H9 (cell line): ENCODE measurements around the gene KIF1A. TPM values are rescaled to one million over a fixed set of nuclear protein-coding genes. Genes with fewer than 3 reads are reported as not detected.

ENCODE experiments used
- DNase-seq: peaks from one replicate; pipeline ENCODE4 v3.0.0-alpha.2; 2017
- H2AFZ ChIP-seq: one replicate; pipeline ENCODE4 v1.6.1; 2013; ENCODE audit warnings: mild to moderate bottlenecking, low read length, control low read depth, moderate library complexity
- H2AK5ac ChIP-seq: 2 replicates; pipeline ENCODE4 v1.6.1; 2013; ENCODE audit warnings: low read length, control low read depth, mixed read lengths; ENCODE audit not compliant: insufficient read length
- H2BK120ac ChIP-seq: one replicate; pipeline ENCODE4 v1.6.1; 2013; ENCODE audit warnings: low read depth, mild to moderate bottlenecking, low read length, control low read depth, inconsistent platforms; ENCODE audit not compliant: poor library complexity, severe bottlenecking
- H2BK12ac ChIP-seq: 2 replicates; pipeline ENCODE4 v1.6.1; 2013; ENCODE audit warnings: low read length, control low read depth, mixed read lengths, low read depth; ENCODE audit not compliant: insufficient read length
- H2BK15ac ChIP-seq: 2 replicates; pipeline ENCODE4 v1.6.1; 2013; ENCODE audit warnings: low read depth, low read length, control low read depth
- H2BK20ac ChIP-seq: one replicate; pipeline ENCODE4 v1.6.1; 2013; ENCODE audit warnings: low read depth, mild to moderate bottlenecking, low read length, control low read depth, inconsistent platforms; ENCODE audit not compliant: poor library complexity, severe bottlenecking
- H2BK5ac ChIP-seq: 2 replicates; pipeline ENCODE4 v1.6.1; 2013; ENCODE audit warnings: low read length, control low read depth, mixed read lengths; ENCODE audit not compliant: insufficient read length
- H3K14ac ChIP-seq: 2 replicates; pipeline ENCODE4 v1.6.1; 2013; ENCODE audit warnings: low read length, control low read depth; ENCODE audit not compliant: insufficient read depth
- H3K18ac ChIP-seq: 2 replicates; pipeline ENCODE4 v1.6.1; 2013; ENCODE audit warnings: low read depth, mild to moderate bottlenecking, mixed read lengths, low read length, control low read depth; ENCODE audit not compliant: insufficient read length
- H3K23ac ChIP-seq: 2 replicates; pipeline ENCODE4 v1.6.1; 2013; ENCODE audit warnings: low read length, control low read depth, mixed read lengths, low read depth; ENCODE audit not compliant: insufficient read length
- H3K23me2 ChIP-seq: 2 replicates; pipeline ENCODE4 v1.6.1; 2013; ENCODE audit warnings: low read depth, mild to moderate bottlenecking, mixed read lengths, low read length, control low read depth; ENCODE audit not compliant: insufficient read length, poor library complexity, severe bottlenecking
- H3K27ac ChIP-seq: 2 replicates; pipeline ENCODE4 v1.5.1; 2013; ENCODE audit warnings: low read length, control low read depth, mixed read lengths, low read depth; ENCODE audit not compliant: insufficient read length
- H3K27me3 ChIP-seq: 2 replicates; pipeline ENCODE4 v1.6.1; 2013; ENCODE audit warnings: low read length, control low read depth, inconsistent platforms; ENCODE audit not compliant: insufficient read depth
- H3K4ac ChIP-seq: 2 replicates; pipeline ENCODE4 v1.6.1; 2013; ENCODE audit warnings: low read depth, mild to moderate bottlenecking, control low read depth, inconsistent platforms, low read length, moderate library complexity
- H3K4me1 ChIP-seq: 2 replicates; pipeline ENCODE4 v1.6.1; 2013; ENCODE audit warnings: low read length, control low read depth, inconsistent platforms; ENCODE audit not compliant: insufficient read depth
- H3K4me2 ChIP-seq: 2 replicates; pipeline ENCODE4 v1.6.1; 2013; ENCODE audit warnings: low read length, control low read depth, mixed read lengths; ENCODE audit not compliant: insufficient read length, insufficient read depth
- H3K56ac ChIP-seq: 2 replicates; pipeline ENCODE4 v1.6.1; 2013; ENCODE audit warnings: low read depth, mild to moderate bottlenecking, mixed read lengths, low read length, control low read depth; ENCODE audit not compliant: insufficient read length
- H3K79me1 ChIP-seq: 2 replicates; pipeline ENCODE4 v1.6.1; 2013; ENCODE audit warnings: low read depth, mild to moderate bottlenecking, moderate library complexity, low read length, control low read depth, inconsistent platforms; ENCODE audit not compliant: insufficient read depth, poor library complexity, severe bottlenecking
- H3K79me2 ChIP-seq: 2 replicates; pipeline ENCODE4 v1.6.1; 2013; ENCODE audit warnings: low read length, control low read depth, inconsistent platforms; ENCODE audit not compliant: insufficient read depth
- H3K9ac ChIP-seq: 2 replicates; pipeline ENCODE4 v1.6.1; 2013; ENCODE audit warnings: low read length, control low read depth, mixed read lengths; ENCODE audit not compliant: insufficient read length; ENCODE audit errors: extremely low read depth
- H3K9me3 ChIP-seq: one replicate; pipeline ENCODE4 v1.6.1; 2013; ENCODE audit warnings: low read depth, low read length, inconsistent platforms; ENCODE audit not compliant: control insufficient read depth
- H3T11ph ChIP-seq: one replicate; pipeline ENCODE4 v1.6.1; 2013; ENCODE audit warnings: mild to moderate bottlenecking, low read length, control low read depth, inconsistent platforms
- H4K20me1 ChIP-seq: one replicate; pipeline ENCODE4 v1.6.1; 2013; ENCODE audit not compliant: control insufficient read depth, insufficient read length, insufficient read depth
- H4K5ac ChIP-seq: 2 replicates; pipeline ENCODE4 v1.6.1; 2013; ENCODE audit warnings: low read depth, mild to moderate bottlenecking, mixed read lengths, low read length, control low read depth; ENCODE audit not compliant: insufficient read length
- H4K8ac ChIP-seq: replicated peaks from 2 replicates; pipeline ENCODE4 v1.6.1; 2013; ENCODE audit warnings: low read length, control low read depth, mixed read lengths, low read depth; ENCODE audit not compliant: insufficient read length
- H4K91ac ChIP-seq: 2 replicates; pipeline ENCODE4 v1.6.1; 2013; ENCODE audit warnings: low read depth, mild to moderate bottlenecking, moderate library complexity, mixed read lengths, low read length, control low read depth; ENCODE audit not compliant: insufficient read length
- H3K27ac Mint-ChIP-seq, 3 experiments: 2 replicates in 2 of 3; 3 replicates in 1 of 3; pipeline ENCODE4 v1.8.0; 2020 to 2021; ENCODE audit warnings: mixed read lengths in 3 of 3, mild to moderate bottlenecking in 1 of 3, moderate library complexity in 1 of 3
- H3K27me3 Mint-ChIP-seq: 2 replicates; pipeline ENCODE4 v1.8.0; 2021; ENCODE audit warnings: low read depth, mild to moderate bottlenecking, moderate library complexity, mixed read lengths
- H3K36me3 Mint-ChIP-seq, 3 experiments: 2 replicates in 2 of 3; 3 replicates in 1 of 3; pipeline ENCODE4 v1.8.0; 2020 to 2021; ENCODE audit warnings: low read depth in 3 of 3, mixed read lengths in 3 of 3; ENCODE audit not compliant: insufficient read depth in 1 of 3
- H3K4me1 Mint-ChIP-seq, 2 experiments: 2 replicates each; pipeline ENCODE4 v1.8.0; 2020; ENCODE audit warnings: mixed read lengths in 2 of 2
- H3K4me3 Mint-ChIP-seq, 2 experiments: 2 replicates in 1 of 2; 3 replicates in 1 of 2; pipeline ENCODE4 v1.8.0; 2020 to 2021; ENCODE audit warnings: mild to moderate bottlenecking in 2 of 2, mixed read lengths in 2 of 2, moderate library complexity in 1 of 2
- H3K9me3 Mint-ChIP-seq, 2 experiments: 2 replicates in 1 of 2; 3 replicates in 1 of 2; pipeline ENCODE4 v1.8.0; 2020; ENCODE audit warnings: mild to moderate bottlenecking in 2 of 2, mixed read lengths in 2 of 2, moderate library complexity in 1 of 2
- CTCF ChIP-seq: fragments of 200-600 bp; sonication (generic); conservative IDR thresholded peaks from 3 replicates; pipeline ENCODE4 v1.8.0; 2021; ENCODE audit warnings: antibody characterized with exemption, mild to moderate bottlenecking
- WGBS: extraction: QIAGEN DNeasy Blood & Tissue Kit; methylation state at CpG from one replicate; pipeline ENCODE4 v1.1.7; 2013; ENCODE audit warnings: missing lambda C conversion rate, low lambda C conversion rate, mixed read lengths; ENCODE audit not compliant: insufficient read length; ENCODE audit errors: extremely low coverage; 5-methylcytosine and 5-hydroxymethylcytosine counted together
- total RNA-seq: library from RNA; stranded (reverse); gene quantifications from 2 replicates; pipeline ENCODE4 v1.2.1, GENCODE V29; 2021

Gene KIF1A
- total RNA-seq, 1 experiment from 2014 or later = 204 TPM

- Histone ChIP-seq H3K79me2 (no peaks in the 10 kb centered on the region; the same call in 1 of the 2 replicates), H4K5ac (no peak overlapping the region), H3K9ac (no peak overlapping the region), H2AFZ (no peak overlapping the region), H4K8ac (no peak overlapping the region), H2BK12ac (no peak overlapping the region), H3K14ac (no peak overlapping the region), H3K4me2 (no peak overlapping the region), H2BK120ac (no peak overlapping the region), H3K23me2 (no peaks in the 10 kb centered on the region), H3K4me1 (no peaks in the 10 kb centered on the region), H3T11ph (no peak overlapping the region), H3K4ac (no peak overlapping the region), H4K91ac (no peak overlapping the region), H3K27me3 (no peaks in the 10 kb centered on the region), H4K20me1 (no peaks in the 10 kb centered on the region), H2BK20ac (no peak overlapping the region), H3K18ac (no peak overlapping the region), H3K56ac (no peak overlapping the region), H3K9me3 (no peaks in the 10 kb centered on the region), H2AK5ac (no peak overlapping the region), H3K79me1 (no peaks in the 10 kb centered on the region), H2BK15ac (no peak overlapping the region), H3K23ac (no peak overlapping the region), H2BK5ac (no peak overlapping the region), H3K27ac (no peak overlapping the region)
- Mint-ChIP-seq H3K27me3 (no peaks in the 10 kb centered on the region), H3K27ac (no peak overlapping the region), H3K36me3 (peaks cover 25 to 64% (median 58%) of the 10 kb centered on the region in 3 experiments; a peak in 6 of 7 replicates), H3K4me1 (no peaks in the 10 kb centered on the region), H3K4me3 (no peak overlapping the region), H3K9me3 (no peaks in the 10 kb centered on the region)
- no peak for DNase-seq
- no peak for TF ChIP-seq CTCF
- WGBS = no CpG with 5 or more reads among the region's 9 CpGs
These were observed 45.2 kb downstream of the KIF1A start for GRCh38 chr2:240774856-240775255.
